Measurements from ENCODE around the gene GET4.

DNA sequence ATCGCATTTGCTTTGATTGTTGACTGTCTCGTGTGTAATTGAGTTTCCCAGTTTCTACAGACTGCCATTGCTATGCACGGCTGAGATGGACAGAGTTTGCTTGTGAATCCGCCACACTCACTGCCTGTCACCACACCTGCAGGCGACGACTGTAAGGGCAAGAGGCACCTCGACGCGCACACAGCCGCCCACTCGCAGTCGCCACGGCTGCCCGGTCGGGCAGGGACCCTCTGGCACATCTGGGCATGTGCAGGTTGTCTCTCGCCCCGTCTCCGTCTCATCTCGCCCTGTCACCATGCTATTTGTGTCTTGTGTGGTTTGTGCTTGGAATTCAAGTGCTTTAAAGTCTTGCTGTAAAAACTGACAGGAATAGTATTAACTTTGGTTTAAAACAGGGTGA is 26.6 kb upstream of the GET4 start:
- TF ChIP-seq, protein P1, sequence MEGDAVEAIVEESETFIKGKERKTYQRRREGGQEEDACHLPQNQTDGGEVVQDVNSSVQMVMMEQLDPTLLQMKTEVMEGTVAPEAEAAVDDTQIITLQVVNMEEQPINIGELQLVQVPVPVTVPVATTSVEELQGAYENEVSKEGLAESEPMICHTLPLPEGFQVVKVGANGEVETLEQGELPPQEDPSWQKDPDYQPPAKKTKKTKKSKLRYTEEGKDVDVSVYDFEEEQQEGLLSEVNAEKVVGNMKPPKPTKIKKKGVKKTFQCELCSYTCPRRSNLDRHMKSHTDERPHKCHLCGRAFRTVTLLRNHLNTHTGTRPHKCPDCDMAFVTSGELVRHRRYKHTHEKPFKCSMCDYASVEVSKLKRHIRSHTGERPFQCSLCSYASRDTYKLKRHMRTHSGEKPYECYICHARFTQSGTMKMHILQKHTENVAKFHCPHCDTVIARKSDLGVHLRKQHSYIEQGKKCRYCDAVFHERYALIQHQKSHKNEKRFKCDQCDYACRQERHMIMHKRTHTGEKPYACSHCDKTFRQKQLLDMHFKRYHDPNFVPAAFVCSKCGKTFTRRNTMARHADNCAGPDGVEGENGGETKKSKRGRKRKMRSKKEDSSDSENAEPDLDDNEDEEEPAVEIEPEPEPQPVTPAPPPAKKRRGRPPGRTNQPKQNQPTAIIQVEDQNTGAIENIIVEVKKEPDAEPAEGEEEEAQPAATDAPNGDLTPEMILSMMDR (IDR thresholded peaks at IDR 0.05), result no peak
- no peak for TF ChIP-seq POLR2AphosphoS5 (IDR thresholded peaks at IDR 0.05)

All from gastroesophageal sphincter (tissue), 3 donors.